Trophoblast cell (in vitro differentiated cells and primary cell): ENCODE data around the gene CD7.

ENCODE experiments used
- DNase-seq, 2 donors: peaks; one replicate each; pipeline ENCODE4 v3.0.0-alpha.2; 2016
- H2AFZ ChIP-seq: 2 replicates; pipeline ENCODE4 v1.6.1; 2013; ENCODE audit warnings: low read length, moderate library complexity, mild to moderate bottlenecking; ENCODE audit not compliant: insufficient read depth, poor library complexity
- H2AK5ac ChIP-seq: 2 replicates; pipeline ENCODE4 v1.6.1; 2013; ENCODE audit warnings: mild to moderate bottlenecking, low read length
- H2BK120ac ChIP-seq: 2 replicates; pipeline ENCODE4 v1.6.1; 2013; ENCODE audit warnings: low read length, mild to moderate bottlenecking, moderate library complexity; ENCODE audit not compliant: insufficient read depth, poor library complexity
- H2BK12ac ChIP-seq: 2 replicates; pipeline ENCODE4 v1.6.1; 2013; ENCODE audit warnings: mild to moderate bottlenecking, low read length, moderate library complexity
- H2BK5ac ChIP-seq: 2 replicates; pipeline ENCODE4 v1.6.1; 2013; ENCODE audit warnings: low read length, low read depth, moderate library complexity, mild to moderate bottlenecking; ENCODE audit not compliant: poor library complexity
- H3K14ac ChIP-seq: 2 replicates; pipeline ENCODE4 v1.6.1; 2013; ENCODE audit warnings: mild to moderate bottlenecking, low read length
- H3K18ac ChIP-seq: 2 replicates; pipeline ENCODE4 v1.6.1; 2013; ENCODE audit warnings: mild to moderate bottlenecking, low read length
- H3K23ac ChIP-seq: 2 replicates; pipeline ENCODE4 v1.6.1; 2013; ENCODE audit warnings: low read length
- H3K27ac ChIP-seq: 2 replicates; pipeline ENCODE4 v1.5.1; 2013; ENCODE audit warnings: low read depth, mild to moderate bottlenecking, inconsistent platforms, low read length, moderate library complexity
- H3K27me3 ChIP-seq: 2 replicates; pipeline ENCODE4 v1.6.1; 2013; ENCODE audit warnings: inconsistent platforms, mild to moderate bottlenecking, low read length, moderate library complexity; ENCODE audit not compliant: insufficient read depth
- H3K36me3 ChIP-seq, 2 experiments: 1 replicate in 1 of 2; 2 replicates in 1 of 2; pipeline ENCODE4 v1.6.1; 2013; ENCODE audit warnings: low read length in 2 of 2, mild to moderate bottlenecking in 2 of 2, moderate library complexity in 1 of 2; ENCODE audit not compliant: insufficient read depth in 2 of 2, control insufficient read depth in 1 of 2
- H3K4ac ChIP-seq: 2 replicates; pipeline ENCODE4 v1.6.1; 2013; ENCODE audit warnings: low read depth, mild to moderate bottlenecking, low read length, moderate library complexity
- H3K4me1 ChIP-seq, 2 experiments: 1 replicate in 1 of 2; 2 replicates in 1 of 2; pipeline ENCODE4 v1.6.1; 2013; ENCODE audit warnings: low read length in 2 of 2, mild to moderate bottlenecking in 2 of 2, moderate library complexity in 1 of 2; ENCODE audit not compliant: insufficient read depth in 2 of 2, control insufficient read depth in 1 of 2
- H3K4me2 ChIP-seq: 2 replicates; pipeline ENCODE4 v1.6.1; 2013; ENCODE audit warnings: inconsistent platforms, mild to moderate bottlenecking, low read length, moderate library complexity
- H3K4me3 ChIP-seq: 2 replicates; pipeline ENCODE4 v1.5.1; 2013; ENCODE audit warnings: mild to moderate bottlenecking, low read depth, low read length, inconsistent platforms
- H3K79me1 ChIP-seq: one replicate; pipeline ENCODE4 v1.6.1; 2013; ENCODE audit warnings: low read length
- H3K79me2 ChIP-seq: 2 replicates; pipeline ENCODE4 v1.6.1; 2013; ENCODE audit warnings: low read length, mild to moderate bottlenecking; ENCODE audit not compliant: control insufficient read depth, insufficient read depth, poor library complexity
- H3K9ac ChIP-seq: 2 replicates; pipeline ENCODE4 v1.6.1; 2013; ENCODE audit warnings: mild to moderate bottlenecking, low read length
- H3K9me3 ChIP-seq: 2 replicates; pipeline ENCODE4 v1.6.1; 2013; ENCODE audit warnings: low read depth, mild to moderate bottlenecking, control low read depth, inconsistent platforms, low read length; ENCODE audit not compliant: insufficient read depth
- H4K12ac ChIP-seq: 2 replicates; pipeline ENCODE4 v1.6.1; 2013; ENCODE audit warnings: low read depth, mild to moderate bottlenecking, low read length, moderate library complexity
- H4K8ac ChIP-seq: 2 replicates; pipeline ENCODE4 v1.6.1; 2013; ENCODE audit warnings: low read depth, mild to moderate bottlenecking, low read length, moderate library complexity
- H4K91ac ChIP-seq: one replicate; pipeline ENCODE4 v1.6.1; 2013; ENCODE audit warnings: low read depth, mild to moderate bottlenecking, low read length, moderate library complexity
- WGBS: extraction: QIAGEN DNeasy Blood & Tissue Kit; methylation state at CpG from one replicate; pipeline ENCODE4 v1.1.7; 2013; ENCODE audit warnings: missing lambda C conversion rate; ENCODE audit not compliant: insufficient read length, insufficient coverage; ENCODE audit errors: extremely low coverage; 5-methylcytosine and 5-hydroxymethylcytosine counted together

CD7 gene

GRCh38 chr17:82318772-82319606, 1.6 kb upstream of the CD7 start:
- Histone ChIP-seq H3K4me1 (no peaks in the 10 kb centered on the region), H3K9me3 (peaks cover 16% of the 10 kb centered on the region), H3K4me2 (no peak overlapping the region), H3K4me3 (peak overlapping the region; percentile 50), H3K23ac (no peak overlapping the region), H4K8ac (no peak overlapping the region), H3K9ac (no peak overlapping the region), H2BK120ac (no peak overlapping the region), H3K27ac (no peak overlapping the region), H3K79me1 (no peaks in the 10 kb centered on the region), H2BK12ac (no peak overlapping the region), H3K79me2 (no peaks in the 10 kb centered on the region), H3K14ac (no peak overlapping the region), H2AFZ (no peak overlapping the region), H4K12ac (no peak overlapping the region), H3K27me3 (no peaks in the 10 kb centered on the region), H3K4ac (no peak overlapping the region), H2BK5ac (no peak overlapping the region), H4K91ac (no peak overlapping the region), H3K36me3 (no peaks in the 10 kb centered on the region), H2AK5ac (no peak overlapping the region), H3K18ac (no peak overlapping the region)
- DNase-seq, result no peak
- WGBS, result no CpG with 5 or more reads among the region's 76 CpGs

DNA sequence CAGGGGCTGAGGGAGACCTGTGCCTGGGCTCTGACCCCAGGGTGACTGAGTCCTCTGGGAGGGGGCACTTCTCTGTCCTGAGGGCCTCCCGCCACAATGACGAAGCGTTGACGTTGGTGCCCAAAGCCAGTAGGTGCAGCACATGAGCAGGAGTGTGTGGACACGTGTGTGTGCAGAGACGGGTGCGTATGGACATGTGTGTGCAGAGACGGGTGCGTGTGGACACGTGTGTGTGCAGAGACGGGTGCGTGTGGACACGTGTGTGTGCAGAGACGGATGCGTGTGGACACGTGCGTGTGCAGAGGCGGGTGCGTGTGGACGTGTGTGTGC, 726 bp upstream of the CD7 start:
- DNase-seq, result no peak
- H2BK5ac ChIP-seq, result no peak overlapping the region
- H3K27me3 ChIP-seq, result no peaks in the 10 kb centered on the region
- no peak overlapping the region for H2AK5ac ChIP-seq
- no peak overlapping the region for H4K91ac ChIP-seq
- no CpG with 5 or more reads among the region's 20 CpGs for WGBS
- H3K18ac ChIP-seq, result no peak overlapping the region
- no peak overlapping the region for H3K14ac ChIP-seq
- peaks cover 16% of the 10 kb centered on the region for H3K9me3 ChIP-seq
- H3K4ac ChIP-seq, result no peak overlapping the region
- no peak overlapping the region for H2BK12ac ChIP-seq
- no peak overlapping the region for H4K8ac ChIP-seq
- H3K36me3 ChIP-seq, result no peaks in the 10 kb centered on the region
- H3K4me3 ChIP-seq, result no peak overlapping the region
- no peaks in the 10 kb centered on the region for H3K4me1 ChIP-seq
- no peaks in the 10 kb centered on the region for H3K79me2 ChIP-seq
- no peak overlapping the region for H2AFZ ChIP-seq
- no peak overlapping the region for H2BK120ac ChIP-seq
- no peak overlapping the region for H3K27ac ChIP-seq
- H3K4me2 ChIP-seq, result no peak overlapping the region
- no peak overlapping the region for H3K23ac ChIP-seq
- no peak overlapping the region for H4K12ac ChIP-seq
- no peak overlapping the region for H3K9ac ChIP-seq
- H3K79me1 ChIP-seq, result no peaks in the 10 kb centered on the region

DNA sequence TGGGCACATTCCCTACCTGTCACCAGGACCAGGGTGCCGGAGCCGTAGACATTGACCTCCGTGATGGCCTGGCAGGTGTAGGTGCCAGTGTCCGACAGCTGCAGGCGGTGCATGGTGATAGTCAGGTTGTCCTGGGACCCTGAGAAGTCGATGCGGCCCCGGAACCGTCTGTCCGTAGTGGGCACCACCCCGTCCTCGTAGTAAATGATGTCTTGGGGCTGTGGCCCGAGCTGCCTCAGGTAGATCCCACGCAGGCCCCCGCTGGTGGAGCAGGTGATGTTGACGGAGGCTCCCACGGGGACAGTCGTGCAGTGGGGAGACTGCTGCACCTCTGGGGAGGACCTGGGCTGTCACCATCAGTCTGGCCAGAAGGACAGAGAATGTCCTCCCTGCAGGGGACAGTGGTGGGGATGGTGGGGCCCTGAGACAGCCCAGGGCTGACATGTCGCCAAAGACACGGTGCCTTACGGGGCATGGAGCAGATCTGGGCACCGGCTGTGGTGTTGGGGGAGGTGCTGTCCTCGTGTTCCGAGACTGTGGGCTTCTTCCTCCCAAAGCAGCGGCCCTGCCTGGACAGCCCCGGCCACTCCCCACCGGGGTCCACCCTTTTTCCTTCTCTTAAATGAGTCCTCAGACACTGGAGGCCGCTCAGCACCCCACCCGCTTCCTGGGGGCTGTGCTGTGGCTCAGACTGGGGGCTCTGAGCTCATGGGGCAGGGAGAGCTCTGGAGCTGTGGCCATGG, 586 bp downstream of the CD7 start:
- WGBS, result no CpG with 5 or more reads among the region's 29 CpGs
- H3K9ac ChIP-seq, result no peak overlapping the region
- H2AFZ ChIP-seq, result no peak overlapping the region

GRCh38 chr17:82315703-82316358, 1.6 kb downstream of the CD7 start:
- Histone ChIP-seq H2BK5ac (no peak overlapping the region), H3K4me1 (no peaks in the 10 kb centered on the region), H2BK12ac (no peak overlapping the region), H3K18ac (no peak overlapping the region), H4K12ac (no peak overlapping the region), H3K4me2 (peak overlapping the region; percentile 23), H4K91ac (no peak overlapping the region), H3K9ac (no peak overlapping the region), H3K79me1 (no peaks in the 10 kb centered on the region), H3K23ac (no peak overlapping the region), H2AFZ (no peak overlapping the region), H3K27ac (no peak overlapping the region), H4K8ac (no peak overlapping the region), H3K36me3 (no peaks in the 10 kb centered on the region), H3K14ac (no peak overlapping the region), H2AK5ac (no peak overlapping the region), H3K27me3 (no peaks in the 10 kb centered on the region), H3K4ac (no peak overlapping the region), H3K79me2 (no peaks in the 10 kb centered on the region), H2BK120ac (no peak overlapping the region), H3K4me3 (no peak overlapping the region), H3K9me3 (peaks cover 16% of the 10 kb centered on the region)
- DNase-seq, result peak in 1 of 2 donors; percentile 28
- WGBS, result no CpG with 5 or more reads among the region's 36 CpGs

More for the DNA sequence above, 586 bp downstream of the CD7 start:
- Histone ChIP-seq H4K8ac (no peak overlapping the region), H2BK120ac (no peak overlapping the region), H2AK5ac (no peak overlapping the region), H3K18ac (no peak overlapping the region), H3K4me1 (no peaks in the 10 kb centered on the region), H3K23ac (no peak overlapping the region), H3K27ac (no peak overlapping the region), H3K79me2 (no peaks in the 10 kb centered on the region), H2BK12ac (no peak overlapping the region), H3K27me3 (no peaks in the 10 kb centered on the region), H4K12ac (no peak overlapping the region), H3K4me2 (no peak overlapping the region), H3K36me3 (no peaks in the 10 kb centered on the region), H3K4me3 (no peak overlapping the region), H4K91ac (no peak overlapping the region), H3K4ac (no peak overlapping the region), H3K9me3 (peaks cover 16% of the 10 kb centered on the region), H3K14ac (no peak overlapping the region), H3K79me1 (no peaks in the 10 kb centered on the region), H2BK5ac (no peak overlapping the region)
- no peak for DNase-seq
